Upper lobe of left lung (tissue), 4 donors: ENCODE data around the gene WBP1L.

Experiments
- EP300 ChIP-seq, 4 donors: sonication (generic); formaldehyde crosslinking; IDR thresholded peaks; one replicate each; pipeline ENCODE4 v1.5.1; 2017; ENCODE audit warnings: antibody characterized with exemption in 4 of 4, control low read depth in 2 of 4
- POLR2A ChIP-seq, 4 donors: fragments of 450-650 bp; IDR thresholded peaks; one replicate each; pipeline ENCODE4 v1.5.1; 2016 to 2017; ENCODE audit warnings: antibody characterized with exemption in 4 of 4, mild to moderate bottlenecking in 2 of 4
- POLR2AphosphoS5 ChIP-seq, 2 donors: sonication (generic); formaldehyde crosslinking; IDR thresholded peaks; one replicate each; pipeline ENCODE4 v1.5.1; 2017; ENCODE audit warnings: antibody characterized with exemption in 2 of 2
- TF ChIP-seq, protein P1 (sequence below), 6 experiments: fragments of 450-650 bp in 4 of 6; fragments of 200-600 bp in 2 of 6; sonication (generic) in 2 of 6; IDR thresholded peaks; one replicate each; pipeline ENCODE4 v1.5.1; 2016 to 2019; ENCODE audit warnings: antibody characterized with exemption in 6 of 6

DNA sequence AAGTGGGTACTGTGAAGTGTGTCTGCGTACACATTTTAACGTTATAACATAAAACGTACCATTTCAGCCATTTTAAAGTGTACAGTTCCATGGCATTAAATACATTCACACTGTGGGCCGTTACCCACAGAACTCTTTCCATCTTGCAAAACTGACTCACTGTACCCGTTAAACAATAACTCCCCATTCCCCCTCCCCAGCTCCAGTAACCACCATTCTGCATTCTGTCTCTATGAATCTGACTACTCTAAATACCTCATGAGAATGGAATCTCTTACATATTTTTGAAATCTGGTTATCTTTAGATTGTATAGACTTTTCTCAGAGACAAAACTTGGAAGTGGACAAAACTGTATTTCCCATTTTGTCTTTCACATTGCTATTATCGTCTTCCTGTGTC lies 38.8 kb upstream of the WBP1L start:
- TF ChIP-seq, protein P1, sequence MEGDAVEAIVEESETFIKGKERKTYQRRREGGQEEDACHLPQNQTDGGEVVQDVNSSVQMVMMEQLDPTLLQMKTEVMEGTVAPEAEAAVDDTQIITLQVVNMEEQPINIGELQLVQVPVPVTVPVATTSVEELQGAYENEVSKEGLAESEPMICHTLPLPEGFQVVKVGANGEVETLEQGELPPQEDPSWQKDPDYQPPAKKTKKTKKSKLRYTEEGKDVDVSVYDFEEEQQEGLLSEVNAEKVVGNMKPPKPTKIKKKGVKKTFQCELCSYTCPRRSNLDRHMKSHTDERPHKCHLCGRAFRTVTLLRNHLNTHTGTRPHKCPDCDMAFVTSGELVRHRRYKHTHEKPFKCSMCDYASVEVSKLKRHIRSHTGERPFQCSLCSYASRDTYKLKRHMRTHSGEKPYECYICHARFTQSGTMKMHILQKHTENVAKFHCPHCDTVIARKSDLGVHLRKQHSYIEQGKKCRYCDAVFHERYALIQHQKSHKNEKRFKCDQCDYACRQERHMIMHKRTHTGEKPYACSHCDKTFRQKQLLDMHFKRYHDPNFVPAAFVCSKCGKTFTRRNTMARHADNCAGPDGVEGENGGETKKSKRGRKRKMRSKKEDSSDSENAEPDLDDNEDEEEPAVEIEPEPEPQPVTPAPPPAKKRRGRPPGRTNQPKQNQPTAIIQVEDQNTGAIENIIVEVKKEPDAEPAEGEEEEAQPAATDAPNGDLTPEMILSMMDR (IDR thresholded peaks at IDR 0.05), result no peak
- TF ChIP-seq POLR2A (IDR thresholded peaks at IDR 0.05) (no peak), EP300 (IDR thresholded peaks at IDR 0.05) (no peak), POLR2AphosphoS5 (IDR thresholded peaks at IDR 0.05) (no peak)
